Parathyroid adenoma (tissue), 2 donors: ENCODE results near the gene SORCS2.

Experiments
- H2AFZ ChIP-seq: fragments of 300-600 bp; sonication (generic); one replicate; pipeline ENCODE4 v1.7.0; 2017; ENCODE audit warnings: antibody characterized with exemption, mild to moderate bottlenecking
- H3K27ac ChIP-seq: fragments of 300-600 bp; sonication (generic); one replicate; pipeline ENCODE4 v1.7.0; 2017
- H3K27me3 ChIP-seq: fragments of 300-600 bp; sonication (generic); one replicate; pipeline ENCODE4 v1.7.0; 2017; ENCODE audit warnings: low read length; ENCODE audit not compliant: control insufficient read depth, insufficient read depth
- H3K36me3 ChIP-seq: fragments of 300-600 bp; sonication (generic); one replicate; pipeline ENCODE4 v1.7.0; 2017; ENCODE audit warnings: low read length; ENCODE audit not compliant: control insufficient read depth, insufficient read depth
- H3K4me1 ChIP-seq: fragments of 300-600 bp; sonication (generic); one replicate; pipeline ENCODE4 v1.7.0; 2017; ENCODE audit warnings: control low read depth
- H3K4me2 ChIP-seq: fragments of 300-600 bp; sonication (generic); one replicate; pipeline ENCODE4 v1.7.0; 2017; ENCODE audit warnings: low read length
- H3K4me3 ChIP-seq: fragments of 300-600 bp; sonication (generic); one replicate; pipeline ENCODE4 v1.7.0; 2017; ENCODE audit warnings: low read depth, low read length
- H3K79me2 ChIP-seq: fragments of 300-600 bp; sonication (generic); one replicate; pipeline ENCODE4 v1.7.0; 2017; ENCODE audit warnings: control low read depth
- H3K9ac ChIP-seq: fragments of 300-600 bp; sonication (generic); one replicate; pipeline ENCODE4 v1.7.0; 2017; ENCODE audit warnings: mild to moderate bottlenecking
- H3K9me3 ChIP-seq: fragments of 300-600 bp; sonication (generic); one replicate; pipeline ENCODE4 v1.7.0; 2017; ENCODE audit warnings: low read length; ENCODE audit not compliant: control insufficient read depth
- CTCF ChIP-seq: fragments of 300-600 bp; sonication (generic); IDR thresholded peaks from one replicate; pipeline ENCODE4 v1.7.0; 2017; ENCODE audit warnings: antibody characterized with exemption, mild to moderate bottlenecking
- donor health status: primary hyperparathyroidism.

The SORCS2 gene

DNA sequence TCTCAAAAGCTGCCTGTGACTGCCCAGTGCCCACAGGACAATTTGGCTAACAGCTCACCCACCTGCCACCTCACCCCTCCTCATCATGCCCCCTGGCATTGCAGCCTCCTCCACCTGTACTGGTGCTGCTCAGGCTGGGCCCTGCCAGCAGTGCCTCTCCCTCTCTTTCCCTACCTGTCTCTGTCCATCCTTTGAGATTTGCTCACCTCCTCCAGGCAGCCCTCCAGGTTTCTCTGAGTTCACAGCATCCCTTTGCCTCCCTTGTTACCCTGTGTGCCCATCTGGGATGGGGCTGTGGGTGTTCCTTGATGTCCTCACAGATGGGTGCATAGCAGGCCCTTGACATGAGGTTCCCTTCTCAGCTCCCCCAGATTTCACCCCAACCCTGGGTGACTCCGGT is 522.4 kb downstream of the SORCS2 start:
- H2AFZ ChIP-seq = no peak overlapping the region
- no peaks in the 10 kb centered on the region for H3K36me3 ChIP-seq
- H3K79me2 ChIP-seq = no peaks in the 10 kb centered on the region
- no peak overlapping the region for H3K9ac ChIP-seq
- H3K9me3 ChIP-seq = no peaks in the 10 kb centered on the region
- no peak overlapping the region for H3K4me3 ChIP-seq
- H3K4me1 ChIP-seq = no peaks in the 10 kb centered on the region
- no peak for TF ChIP-seq CTCF
- H3K27ac ChIP-seq = no peak overlapping the region
- no peak overlapping the region for H3K4me2 ChIP-seq
- H3K27me3 ChIP-seq = peaks cover 4% of the 10 kb centered on the region

- H3K9me3 ChIP-seq = no peaks in the 10 kb centered on the region
- no peaks in the 10 kb centered on the region for H3K4me1 ChIP-seq
- H2AFZ ChIP-seq = no peak overlapping the region
- H3K27ac ChIP-seq = no peak overlapping the region
- no peak overlapping the region for H3K4me3 ChIP-seq
- H3K4me2 ChIP-seq = no peak overlapping the region
- peaks cover 4% of the 10 kb centered on the region for H3K27me3 ChIP-seq
- H3K9ac ChIP-seq = no peak overlapping the region
- no peaks in the 10 kb centered on the region for H3K79me2 ChIP-seq
- TF ChIP-seq CTCF = no peak
- no peaks in the 10 kb centered on the region for H3K36me3 ChIP-seq
These were observed 523.1 kb downstream of the SORCS2 start for GRCh38 chr4:7715271-7716009.

DNA sequence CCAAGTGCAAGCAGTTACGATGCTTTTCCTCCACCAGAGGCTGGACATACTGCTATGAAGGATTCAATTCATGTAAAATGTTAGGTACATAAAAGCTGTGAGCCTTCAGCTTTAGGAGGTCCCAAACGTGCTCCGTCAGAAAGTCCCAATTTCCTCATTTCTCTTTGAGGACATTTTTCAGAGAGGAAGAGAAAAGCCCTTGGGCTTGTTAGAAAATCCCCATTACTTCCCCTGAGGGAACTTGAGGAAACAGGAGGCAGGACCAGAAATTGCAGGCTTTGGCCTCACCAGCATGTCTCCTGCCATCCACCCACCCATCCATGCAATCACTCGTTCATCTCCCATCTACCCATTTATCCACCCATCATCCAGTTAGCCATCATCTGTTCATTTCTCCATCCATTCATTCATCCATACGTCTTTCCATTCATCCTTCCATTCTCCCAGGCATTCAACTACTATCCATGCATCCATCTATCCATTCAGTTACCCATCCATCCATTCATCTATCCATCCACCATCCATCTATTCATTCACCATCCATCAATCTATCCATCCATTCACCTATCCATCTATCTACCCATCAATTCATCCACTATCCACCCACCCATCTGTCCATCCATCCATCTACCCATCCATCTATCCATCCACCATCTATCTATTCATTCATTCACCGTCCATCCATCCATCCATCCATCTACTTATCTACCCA is 523.8 kb downstream of the SORCS2 start:
- no peak overlapping the region for H3K4me3 ChIP-seq
- no peak overlapping the region for H3K4me2 ChIP-seq
- no peak overlapping the region for H2AFZ ChIP-seq
- no peak for TF ChIP-seq CTCF
- H3K9me3 ChIP-seq = no peaks in the 10 kb centered on the region
- H3K36me3 ChIP-seq = no peaks in the 10 kb centered on the region
- H3K79me2 ChIP-seq = no peaks in the 10 kb centered on the region
- H3K4me1 ChIP-seq = no peaks in the 10 kb centered on the region
- H3K27me3 ChIP-seq = peaks cover 4% of the 10 kb centered on the region
- H3K9ac ChIP-seq = no peak overlapping the region
- no peak overlapping the region for H3K27ac ChIP-seq

- Histone ChIP-seq H3K27me3 (peaks cover 4% of the 10 kb centered on the region), H3K36me3 (no peaks in the 10 kb centered on the region), H3K9me3 (no peaks in the 10 kb centered on the region), H3K27ac (no peak overlapping the region), H3K4me3 (no peak overlapping the region), H3K4me2 (no peak overlapping the region), H3K79me2 (no peaks in the 10 kb centered on the region), H3K4me1 (no peaks in the 10 kb centered on the region), H2AFZ (no peak overlapping the region), H3K9ac (no peak overlapping the region)
- TF ChIP-seq CTCF = no peak
These were observed 524.8 kb downstream of the SORCS2 start for GRCh38 chr4:7717161-7717560.
